Kidney (tissue), 14 donors: ENCODE measurements around the gene TXN. TPM values are rescaled to one million over a fixed set of nuclear protein-coding genes. Genes with fewer than 3 reads are reported as not detected.

Source experiments
- DNase-seq, 5 donors: peaks; one replicate each; pipeline ENCODE4 v3.0.0-alpha.2; 2013 to 2020
- FAIRE-seq: peaks from 2 replicates; lab custom pipeline; 2012; peaks lifted over from hg19 to GRCh38; lab: Jason Lieb, UNC
- H3K27ac ChIP-seq, 2 donors: one replicate each; pipeline ENCODE4 v1.7.0; 2013; ENCODE audit warnings: low read depth in 2 of 2, low read length in 2 of 2, inconsistent platforms in 1 of 2
- H3K27me3 ChIP-seq: one replicate; pipeline ENCODE4 v1.7.1; 2013; ENCODE audit warnings: low read length, inconsistent platforms; ENCODE audit not compliant: control insufficient read depth, insufficient read depth
- H3K36me3 ChIP-seq, 3 donors: one replicate each; pipeline versions ENCODE4 v1.7.0 to v1.7.1; 2013; ENCODE audit warnings: low read length in 3 of 3, control low read depth in 1 of 3, inconsistent platforms in 1 of 3; ENCODE audit not compliant: insufficient read depth in 3 of 3, control insufficient read depth in 2 of 3
- H3K4me1 ChIP-seq, 3 donors: one replicate each; pipeline versions ENCODE4 v1.7.0 to v1.7.1; 2013; ENCODE audit warnings: low read length in 3 of 3, inconsistent platforms in 1 of 3, low read depth in 1 of 3; ENCODE audit not compliant: control insufficient read depth in 2 of 3, insufficient read depth in 2 of 3
- H3K4me3 ChIP-seq, 3 donors: one replicate each; pipeline versions ENCODE4 v1.7.0 to v1.8.1; 2013; ENCODE audit warnings: low read length in 3 of 3, control low read depth in 1 of 3, inconsistent platforms in 1 of 3
- H3K9ac ChIP-seq, 3 donors: one replicate each; pipeline versions ENCODE4 v1.7.0 to v1.7.1; 2013; ENCODE audit warnings: low read length in 3 of 3, control low read depth in 1 of 3, inconsistent platforms in 1 of 3
- H3K9me3 ChIP-seq, 3 donors: one replicate each; pipeline versions ENCODE4 v1.7.0 to v1.7.1; 2013; ENCODE audit warnings: low read length in 3 of 3, control low read depth in 1 of 3, inconsistent platforms in 1 of 3; ENCODE audit not compliant: control insufficient read depth in 2 of 3, insufficient read depth in 1 of 3
- intact Hi-C: fragments of 100-400 bp; cut with DNase I; formaldehyde crosslinking; loops from one replicate; pipeline ENCODE4 v1.11.1; 2022
- polyA plus RNA-seq: library from polyadenylated mRNA; stranded (reverse); fragments of 350-450 nt; fragmentation: Illumina TruSeq; extraction: RNeasy Lipid Tissue Mini Kit (QIAGEN cat#74804); gene quantifications from one replicate; pipeline ENCODE4 v1.2.3, GENCODE V29; 2014; ENCODE audit warnings: low read depth, low replicate concordance; ENCODE audit not compliant: insufficient read depth
- total RNA-seq: library from RNA; stranded (reverse); fragmentation: NEBNext Ultra II Directional; extraction: Animal tissue kit (Norgen Biotek cat#: 25700); gene quantifications from one replicate; pipeline ENCODE4 v1.2.1, GENCODE V29; 2021
- TF ChIP-seq, protein P1 (sequence below): IDR thresholded peaks from 3 replicates; pipeline ENCODE4 v1.5.1; 2012; ENCODE audit warnings: mild to moderate bottlenecking, moderate library complexity, borderline replicate concordance; ENCODE audit not compliant: insufficient read depth; ENCODE audit errors: extremely low read depth
- donor health status: control.
- donor health status: control.
- donor health status: control.
- donor health status: control.
- donor health status: control.
- donor health status: DM: yes; HTN: yes; CAD: no.
- donor health status: Normal renal cell carcinoma (clear cell type).

Gene TXN
- total and polyA plus RNA-seq, 2 donors from 2014 or later = 145 to 541 TPM

DNA sequence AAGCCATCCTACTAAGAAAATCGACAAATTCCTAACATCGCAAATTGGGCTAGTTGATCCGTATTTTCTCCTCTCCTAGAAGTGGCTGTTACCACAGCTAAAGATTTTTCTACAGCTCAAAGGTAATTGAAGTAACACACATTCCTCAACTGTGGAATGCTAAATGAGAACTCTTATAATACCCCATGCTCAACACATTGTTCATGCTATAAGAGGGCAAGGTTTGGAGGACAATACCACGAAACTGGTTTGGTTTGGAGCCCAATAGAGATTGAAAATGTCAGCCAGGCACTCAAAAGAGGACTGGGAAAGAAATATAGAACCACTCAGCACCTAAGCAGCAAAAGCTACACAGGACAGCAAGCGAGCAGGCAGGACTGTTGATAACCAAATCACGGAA is 10.1 kb downstream of the TXN start:
- no peaks in the 10 kb centered on the region for H3K27me3 ChIP-seq
- no peak overlapping the region for H3K4me3 ChIP-seq
- H3K9ac ChIP-seq = no peak overlapping the region
- H3K27ac ChIP-seq = no peak overlapping the region
- no peaks in the 10 kb centered on the region for H3K9me3 ChIP-seq
- FAIRE-seq (no peak), DNase-seq (no peak)
- intact Hi-C loops = no loop called here
- TF ChIP-seq, protein P1, sequence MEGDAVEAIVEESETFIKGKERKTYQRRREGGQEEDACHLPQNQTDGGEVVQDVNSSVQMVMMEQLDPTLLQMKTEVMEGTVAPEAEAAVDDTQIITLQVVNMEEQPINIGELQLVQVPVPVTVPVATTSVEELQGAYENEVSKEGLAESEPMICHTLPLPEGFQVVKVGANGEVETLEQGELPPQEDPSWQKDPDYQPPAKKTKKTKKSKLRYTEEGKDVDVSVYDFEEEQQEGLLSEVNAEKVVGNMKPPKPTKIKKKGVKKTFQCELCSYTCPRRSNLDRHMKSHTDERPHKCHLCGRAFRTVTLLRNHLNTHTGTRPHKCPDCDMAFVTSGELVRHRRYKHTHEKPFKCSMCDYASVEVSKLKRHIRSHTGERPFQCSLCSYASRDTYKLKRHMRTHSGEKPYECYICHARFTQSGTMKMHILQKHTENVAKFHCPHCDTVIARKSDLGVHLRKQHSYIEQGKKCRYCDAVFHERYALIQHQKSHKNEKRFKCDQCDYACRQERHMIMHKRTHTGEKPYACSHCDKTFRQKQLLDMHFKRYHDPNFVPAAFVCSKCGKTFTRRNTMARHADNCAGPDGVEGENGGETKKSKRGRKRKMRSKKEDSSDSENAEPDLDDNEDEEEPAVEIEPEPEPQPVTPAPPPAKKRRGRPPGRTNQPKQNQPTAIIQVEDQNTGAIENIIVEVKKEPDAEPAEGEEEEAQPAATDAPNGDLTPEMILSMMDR = no peak
- H3K36me3 ChIP-seq = peaks cover 9 to 40% (median 20%) of the 10 kb centered on the region in 3 donors
- H3K4me1 ChIP-seq = no peaks in the 10 kb centered on the region

DNA sequence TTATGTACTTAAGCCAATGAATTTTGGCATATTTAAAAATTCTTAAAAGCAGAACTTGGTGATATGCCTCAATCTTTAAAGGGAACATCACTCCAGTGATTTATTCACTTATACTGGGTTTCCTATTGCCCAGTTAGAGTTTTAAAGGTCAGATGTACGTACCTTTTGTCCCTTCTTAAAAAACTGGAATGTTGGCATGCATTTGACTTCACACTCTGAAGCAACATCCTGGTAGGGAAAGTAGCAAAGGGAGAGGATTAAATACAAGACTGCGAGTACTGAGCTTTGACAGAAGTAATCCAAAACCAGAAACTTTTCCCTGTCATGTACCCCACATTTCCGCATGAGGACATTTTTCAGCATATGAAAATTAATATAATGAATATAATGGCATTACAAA is 11.7 kb downstream of the TXN start:
- Histone ChIP-seq H3K9ac (no peak overlapping the region), H3K4me1 (no peaks in the 10 kb centered on the region), H3K27ac (no peak overlapping the region), H3K36me3 (peaks cover 8 to 34% (median 19%) of the 10 kb centered on the region in 3 donors), H3K9me3 (no peaks in the 10 kb centered on the region), H3K27me3 (no peaks in the 10 kb centered on the region), H3K4me3 (no peak overlapping the region)
- intact Hi-C loops = no loop called here
- FAIRE-seq (no peak), DNase-seq (no peak)
- TF ChIP-seq, protein P1 = no peak

DNA sequence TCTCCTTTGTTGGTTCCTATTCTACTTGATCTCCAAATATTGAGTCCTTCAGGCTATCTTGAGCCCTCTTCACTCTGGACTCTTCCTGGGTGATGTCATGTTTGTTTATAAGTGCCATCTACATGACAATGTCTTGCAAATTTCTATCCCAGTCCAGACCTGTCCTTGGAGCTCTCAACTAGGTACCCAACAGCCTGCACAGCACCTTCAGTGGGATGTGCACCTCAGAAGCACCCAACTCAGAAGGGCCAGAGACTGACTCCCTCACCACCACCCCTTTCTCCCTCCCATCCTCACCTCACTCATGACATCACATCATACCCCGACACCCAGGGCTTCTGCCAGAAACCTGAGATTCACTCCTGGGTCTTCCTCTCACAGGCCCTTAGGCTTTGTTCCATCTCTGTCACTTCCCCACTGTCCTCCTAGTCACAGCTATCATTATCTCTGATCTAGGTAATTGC is 14.4 kb downstream of the TXN start:
- DNase-seq = no peak
- peaks cover 2 to 21% (median 14%) of the 10 kb centered on the region in 3 donors for H3K36me3 ChIP-seq
- TF ChIP-seq, protein P1 = no peak
- intact Hi-C loops = no loop called here
- H3K9me3 ChIP-seq = no peaks in the 10 kb centered on the region
- H3K9ac ChIP-seq = no peak overlapping the region
- H3K4me1 ChIP-seq = no peaks in the 10 kb centered on the region
- no peak for FAIRE-seq
- no peaks in the 10 kb centered on the region for H3K27me3 ChIP-seq
- H3K27ac ChIP-seq = no peak overlapping the region
- no peak overlapping the region for H3K4me3 ChIP-seq

DNA sequence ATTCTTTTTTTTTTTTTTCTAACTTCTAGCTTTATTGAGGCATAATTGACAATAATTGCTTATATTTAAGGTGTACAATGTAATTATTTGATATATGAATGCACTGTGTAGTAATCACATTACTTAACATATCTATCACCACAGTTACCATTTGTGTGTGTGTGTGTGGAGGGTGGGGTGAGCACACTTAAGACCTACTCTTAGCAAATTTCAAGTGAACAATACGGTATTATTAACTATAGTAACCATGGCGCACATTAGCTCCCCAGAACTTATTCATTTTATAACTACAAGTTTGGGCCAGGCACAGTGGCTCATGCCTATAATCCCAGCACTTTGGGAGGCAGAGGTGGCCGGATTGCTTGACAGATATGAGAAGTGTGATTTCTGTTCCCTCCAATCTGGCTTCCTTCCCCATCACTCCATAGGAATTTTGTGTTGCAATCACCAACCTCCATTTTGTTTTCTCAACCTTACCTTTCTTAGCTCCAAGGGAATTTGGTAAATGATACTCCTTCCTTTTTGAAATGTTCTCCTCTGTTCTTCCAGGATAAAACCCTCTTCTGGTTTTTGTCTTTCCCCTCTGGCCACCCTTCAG is 14.9 kb downstream of the TXN start:
- Histone ChIP-seq H3K9me3 (no peaks in the 10 kb centered on the region), H3K4me1 (no peaks in the 10 kb centered on the region), H3K36me3 (peaks cover 2 to 16% (median 13%) of the 10 kb centered on the region in 3 donors), H3K27me3 (no peaks in the 10 kb centered on the region), H3K4me3 (no peak overlapping the region), H3K27ac (no peak overlapping the region), H3K9ac (no peak overlapping the region)
- no peak for FAIRE-seq
- TF ChIP-seq, protein P1 = no peak
- no peak for DNase-seq
- intact Hi-C loops = no loop called here
